Raji (cell line): ENCODE data around the gene RALB.

ENCODE experiments used
- POLR2A ChIP-seq: IDR thresholded peaks from 2 replicates; pipeline ENCODE4 v1.6.1; 2011; ENCODE audit warnings: low read depth, low read length, control low read depth; ENCODE audit not compliant: insufficient read depth

The RALB gene

DNA sequence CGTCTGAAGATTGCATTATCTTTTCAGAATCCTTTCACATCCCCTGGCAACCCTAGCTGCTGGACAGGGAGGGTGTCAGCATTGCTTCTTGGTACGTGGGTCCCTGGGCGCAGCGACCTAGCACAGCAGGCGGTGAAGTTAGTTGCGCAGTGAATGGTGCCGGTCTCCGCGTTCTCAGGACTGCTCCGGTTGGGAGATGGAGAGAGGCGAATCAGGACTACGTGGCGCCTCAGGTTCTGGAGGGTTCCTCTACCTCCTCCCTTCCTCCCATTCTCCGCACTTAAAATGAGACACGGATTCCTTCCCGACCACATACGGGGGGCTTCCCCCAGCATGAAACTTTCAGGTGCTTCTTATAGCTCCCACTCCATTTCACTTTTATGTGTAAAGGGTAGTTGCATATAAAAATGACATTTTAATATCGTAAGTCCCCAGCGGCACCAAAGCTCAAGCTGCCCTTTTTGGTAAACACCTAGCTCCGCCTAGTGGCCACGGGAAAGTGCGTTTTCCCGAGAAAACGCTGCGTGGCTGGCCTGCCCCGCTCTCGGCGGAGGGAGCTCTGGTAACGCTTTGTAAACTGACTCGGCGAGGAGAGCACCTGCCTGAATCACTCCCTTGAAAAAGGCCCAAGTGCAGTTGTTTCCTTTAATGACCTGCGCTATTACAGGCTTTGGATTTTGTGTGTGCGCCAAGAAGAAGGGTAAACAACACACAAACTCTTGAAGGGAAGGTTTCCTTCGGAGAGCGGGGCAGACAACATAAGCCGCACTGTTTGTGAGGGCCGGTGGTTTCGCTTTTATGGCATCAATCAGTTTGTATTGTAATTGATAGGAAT lies 60.4 kb downstream of the RALB start:
- no peak for TF ChIP-seq POLR2A

GRCh38 chr2:120313695-120314615 lies 61.3 kb downstream of the RALB start:
- TF ChIP-seq POLR2A: no peak

DNA sequence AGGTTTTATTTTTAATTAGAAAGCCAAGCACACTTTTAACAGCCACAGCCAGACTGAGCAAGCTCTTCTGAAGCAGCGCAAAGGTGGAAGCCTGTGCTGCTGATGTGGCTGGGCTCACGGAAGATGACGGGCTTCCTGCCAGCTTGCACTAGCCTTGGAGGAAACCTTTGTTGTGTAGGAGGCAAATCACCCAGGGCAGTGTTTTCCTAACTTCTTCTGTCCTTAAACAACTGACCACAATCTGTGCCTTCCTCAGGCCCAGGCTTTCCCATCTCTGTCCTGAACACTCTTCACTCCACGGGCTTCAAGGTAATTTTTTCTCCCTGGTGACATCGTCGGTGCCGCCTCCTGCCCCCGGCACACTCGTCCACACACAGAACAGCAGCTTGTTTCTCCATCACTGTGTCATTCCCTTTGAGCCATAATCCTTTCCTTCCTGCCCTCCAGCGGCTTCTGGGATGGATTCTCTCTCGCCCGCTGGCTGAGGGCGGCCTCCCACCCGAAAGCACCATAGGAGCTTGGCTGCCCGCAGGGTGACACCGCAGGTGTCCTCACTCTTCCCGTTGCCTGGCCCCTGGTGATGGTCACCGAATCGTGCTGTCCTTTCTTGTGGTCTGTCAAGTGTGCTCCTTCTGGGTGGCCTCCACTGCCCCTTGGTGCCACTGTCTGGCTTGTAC lies 62.2 kb downstream of the RALB start:
- TF ChIP-seq POLR2A: no peak

- TF ChIP-seq POLR2A: no peak
Measured at GRCh38 chr2:120315367-120316033, 62.8 kb downstream of the RALB start.

DNA sequence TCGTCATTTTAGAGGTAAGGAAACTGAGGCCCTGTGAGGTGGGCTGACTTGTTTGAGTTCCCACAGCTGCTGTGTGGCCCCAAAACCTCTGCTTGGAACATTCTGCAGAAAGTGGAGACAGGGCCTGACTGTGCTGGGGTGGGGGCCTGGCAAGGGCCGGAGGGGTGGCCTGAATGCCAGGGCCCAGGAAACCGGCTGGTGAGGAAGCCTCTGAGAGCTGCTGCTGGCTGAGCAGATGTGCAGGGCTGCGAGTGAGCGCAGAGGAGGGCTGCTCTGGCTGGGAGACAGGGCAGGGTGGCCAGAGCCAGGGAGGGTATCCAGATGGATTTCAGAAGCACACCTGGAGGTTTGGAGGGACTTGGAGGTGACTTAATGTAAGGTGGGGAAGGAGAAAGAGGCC lies 63.4 kb downstream of the RALB start:
- no peak for TF ChIP-seq POLR2A

DNA sequence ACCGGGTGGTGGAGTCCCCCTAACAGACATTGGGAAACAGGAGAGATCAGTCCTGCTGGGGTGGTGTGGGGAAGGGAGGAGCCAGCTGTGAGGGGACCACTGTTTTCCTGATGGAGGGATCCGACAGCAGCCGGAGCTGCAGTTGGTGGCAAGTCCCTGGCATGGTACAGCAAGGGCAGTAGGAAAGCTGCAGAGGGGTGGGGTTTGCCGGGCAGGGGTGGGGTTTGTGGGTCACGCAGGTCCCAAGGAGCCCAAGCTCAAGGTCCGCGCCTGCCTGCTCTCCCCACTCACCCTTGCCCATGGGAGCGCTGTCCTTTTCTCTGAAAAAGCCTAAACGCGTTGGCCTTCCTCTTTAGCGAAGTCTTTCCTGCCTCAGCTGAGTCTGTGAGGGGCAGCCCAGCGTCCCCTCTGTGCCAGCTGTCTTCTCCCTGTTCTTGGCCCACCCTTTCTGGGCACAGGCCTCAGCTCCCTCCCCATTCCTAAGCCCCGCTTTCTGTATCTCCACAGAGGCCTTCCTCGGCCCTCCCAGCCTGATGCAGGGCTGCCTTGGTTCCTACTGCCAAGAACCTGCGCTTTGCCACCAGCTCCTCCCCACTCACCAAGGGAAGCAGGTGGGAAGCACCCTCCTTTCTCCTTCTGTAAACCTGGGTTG lies 64.0 kb downstream of the RALB start:
- TF ChIP-seq POLR2A: no peak

- TF ChIP-seq POLR2A: no peak
Measured at GRCh38 chr2:120317180-120317533, 64.5 kb downstream of the RALB start.

GRCh38 chr2:120317916-120318315 lies 65.3 kb downstream of the RALB start:
- TF ChIP-seq POLR2A: no peak

- TF ChIP-seq POLR2A: no peak
Measured at GRCh38 chr2:120318626-120319025, 66.0 kb downstream of the RALB start.

GRCh38 chr2:120319123-120319522 lies 66.5 kb downstream of the RALB start:
- TF ChIP-seq POLR2A: no peak

- no peak for TF ChIP-seq POLR2A
Measured at GRCh38 chr2:120319686-120320317, 67.2 kb downstream of the RALB start.

- no peak for TF ChIP-seq POLR2A
Measured at GRCh38 chr2:120320318-120320851, 67.7 kb downstream of the RALB start.

DNA sequence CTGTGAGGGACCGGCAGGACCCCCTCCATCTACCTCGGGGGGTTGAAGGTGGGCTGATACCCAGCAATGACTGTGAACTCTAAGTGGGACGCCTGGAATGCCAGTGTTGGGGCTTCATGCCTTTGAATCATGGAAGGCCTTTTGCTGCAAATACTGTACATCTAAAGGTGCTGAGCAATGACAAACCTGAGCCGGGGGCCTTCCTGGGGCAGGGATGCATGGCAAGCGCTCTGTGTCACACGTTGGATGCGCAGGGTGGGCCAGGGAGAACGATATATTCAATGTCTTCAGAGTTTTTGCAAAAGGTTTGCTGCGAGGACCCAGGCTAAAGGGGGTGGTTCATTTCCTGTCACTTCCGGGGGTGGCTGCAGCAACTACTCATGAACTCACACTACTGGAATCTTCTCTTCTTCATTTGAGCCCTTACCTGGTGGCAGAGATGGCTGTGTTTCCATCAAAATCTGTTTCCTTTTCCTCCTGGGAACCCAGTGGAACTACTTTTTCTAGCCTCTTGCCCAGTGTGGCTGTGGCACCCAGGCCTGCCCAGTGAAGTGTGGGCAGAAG lies 69.2 kb downstream of the RALB start:
- no peak for TF ChIP-seq POLR2A

GRCh38 chr2:120322329-120322728 lies 69.7 kb downstream of the RALB start:
- no peak for TF ChIP-seq POLR2A

DNA sequence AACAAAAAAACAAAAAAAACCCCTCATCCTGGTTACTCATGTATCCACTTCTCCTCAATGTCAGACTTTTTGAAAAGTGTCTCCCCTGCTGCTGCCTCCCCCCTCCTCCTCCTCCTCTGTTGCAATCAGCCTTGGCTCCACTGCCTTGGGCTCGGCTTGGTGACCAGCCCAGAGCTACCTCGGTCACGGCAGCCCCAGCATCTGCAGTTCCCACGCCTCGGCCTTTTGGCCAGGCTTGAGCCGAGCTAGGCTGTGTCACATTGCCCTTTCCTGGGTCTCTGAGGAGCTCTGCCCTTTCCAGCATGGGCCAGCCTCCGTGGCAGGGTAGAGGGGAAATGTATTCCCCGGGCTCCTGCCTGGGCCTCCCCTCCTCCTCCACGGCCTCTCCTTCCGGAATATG lies 70.6 kb downstream of the RALB start:
- TF ChIP-seq POLR2A: no peak
